Activated CD4-positive, alpha-beta T cell treated with anti-CD3 and anti-CD28 coated beads for 36 hours (primary cell): ENCODE data around the gene HTR1E. TPM values are rescaled to one million over a fixed set of nuclear protein-coding genes. Genes with fewer than 3 reads are reported as not detected.
"Not testable (repeated sequence)": the region's sequence is repeated elsewhere in the genome, so short reads cannot be mapped to it uniquely, and the experiment has no call there.

Experiments used
- ATAC-seq: fragments of 200-7000 bp; cut with Tn5 transposase; one replicate; pipeline ENCODE4 v1.10.0; 2021; ENCODE audit warnings: mild to moderate bottlenecking, moderate library complexity
- CTCF ChIA-PET: fragments of 350-600 bp; sonication (Branson Sonifier 250); formaldehyde crosslinking; loops from one replicate; lab custom pipeline; 2021; ENCODE audit warnings: antibody characterized with exemption; lab: Charles Lee
- POLR2A ChIA-PET: fragments of 350-600 bp; sonication (Branson Sonifier 250); formaldehyde crosslinking; loops from one replicate; lab custom pipeline; 2021; ENCODE audit warnings: antibody characterized with exemption, inconsistent platforms; lab: Charles Lee
- DNase-seq: peaks from one replicate; pipeline ENCODE4 v3.0.0-alpha.2; 2020
- H3K27ac Mint-ChIP-seq: one replicate; pipeline ENCODE4 v1.8.0; 2021; ENCODE audit warnings: mixed read lengths
- H3K27me3 Mint-ChIP-seq: one replicate; pipeline ENCODE4 v1.8.0; 2021; ENCODE audit warnings: mixed read lengths
- H3K36me3 Mint-ChIP-seq: one replicate; pipeline ENCODE4 v1.8.0; 2021; ENCODE audit warnings: low read depth, mixed read lengths
- H3K4me1 Mint-ChIP-seq: one replicate; pipeline ENCODE4 v1.8.0; 2021; ENCODE audit warnings: mixed read lengths
- H3K4me3 Mint-ChIP-seq: one replicate; pipeline ENCODE4 v1.8.0; 2021; ENCODE audit warnings: mild to moderate bottlenecking, moderate library complexity, mixed read lengths
- H3K9me3 Mint-ChIP-seq: one replicate; pipeline ENCODE4 v1.8.0; 2021; ENCODE audit warnings: low read depth, mixed read lengths
- intact Hi-C, 2 experiments: fragments of 100-400 bp; cut with DNase I in 1 of 2; cut with micrococcal nuclease in 1 of 2; formaldehyde crosslinking; loops; one replicate each; pipeline versions ENCODE4 v1.14.2 to v1.15.1; 2022 to 2024; cut with DNase I, micrococcal nuclease
- total RNA-seq, 2 experiments: library from RNA; stranded (reverse); gene quantifications; one replicate each; pipeline ENCODE4 v1.2.3, GENCODE V29; 2021

The HTR1E gene
- total RNA-seq, 2 experiments from 2014 or later = not detected

DNA sequence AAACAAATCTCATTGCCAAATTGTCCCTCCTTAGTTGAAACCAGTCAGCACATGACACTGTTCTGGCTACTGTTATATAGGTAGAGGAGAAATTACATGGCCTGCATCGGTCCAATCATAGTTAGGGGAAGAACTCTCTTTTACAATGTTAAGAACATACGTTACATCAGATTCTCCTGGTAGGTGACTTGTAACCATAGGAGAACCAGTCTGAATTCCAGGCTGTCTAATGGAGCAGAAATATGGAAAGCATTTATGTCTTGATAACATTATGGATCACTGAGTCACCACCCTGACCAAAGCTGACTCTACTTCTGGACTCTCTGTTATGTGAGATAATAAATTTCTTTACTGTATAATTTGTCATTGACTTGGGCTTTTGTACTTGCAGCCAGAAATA lies 40.9 kb downstream of the HTR1E start:
- peaks cover 15% of the 10 kb centered on the region for H3K27me3 Mint-ChIP-seq
- intact Hi-C loops = no loop called here
- ChIA-PET POLR2A (no interaction called here), CTCF (no interaction called here)
- ATAC-seq (no peak), DNase-seq (no peak)
- H3K4me3 Mint-ChIP-seq = no peak overlapping the region
- no peaks in the 10 kb centered on the region for H3K36me3 Mint-ChIP-seq
- no peaks in the 10 kb centered on the region for H3K4me1 Mint-ChIP-seq
- no peak overlapping the region for H3K27ac Mint-ChIP-seq
- H3K9me3 Mint-ChIP-seq = no peaks in the 10 kb centered on the region

DNA sequence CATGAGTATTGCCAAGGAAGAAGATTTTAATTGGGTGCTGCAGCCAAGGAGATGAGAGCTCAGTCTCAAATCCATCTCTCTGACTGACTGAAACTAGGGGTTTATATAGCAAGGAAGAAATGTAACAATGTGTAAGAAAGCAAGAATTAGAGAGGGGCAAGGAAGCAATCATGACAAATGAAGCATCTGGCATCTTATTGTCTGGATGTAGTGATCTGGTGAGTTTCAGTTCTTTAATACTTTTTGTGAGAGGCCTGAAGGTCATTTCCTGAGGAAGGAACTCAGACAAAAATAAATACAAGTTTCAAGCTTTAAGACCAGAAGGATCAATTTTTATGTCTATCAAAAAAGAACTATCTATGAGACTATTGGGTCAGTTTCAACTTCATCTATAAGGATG lies 64.2 kb downstream of the HTR1E start:
- no peak overlapping the region for H3K27ac Mint-ChIP-seq
- ChIA-PET CTCF (interaction anchor here (0.8 kb wide), 1 partner anchor 114 kb away, joined by 5 read pairs; no protein-coding TSS in a partner anchor), POLR2A (no interaction called here)
- H3K9me3 Mint-ChIP-seq = peaks cover 12% of the 10 kb centered on the region
- no peak overlapping the region for H3K4me3 Mint-ChIP-seq
- DNase-seq (no peak), ATAC-seq (no peak)
- no peaks in the 10 kb centered on the region for H3K27me3 Mint-ChIP-seq
- H3K36me3 Mint-ChIP-seq = no peaks in the 10 kb centered on the region
- no peaks in the 10 kb centered on the region for H3K4me1 Mint-ChIP-seq
- intact Hi-C loops = no loop called here

DNA sequence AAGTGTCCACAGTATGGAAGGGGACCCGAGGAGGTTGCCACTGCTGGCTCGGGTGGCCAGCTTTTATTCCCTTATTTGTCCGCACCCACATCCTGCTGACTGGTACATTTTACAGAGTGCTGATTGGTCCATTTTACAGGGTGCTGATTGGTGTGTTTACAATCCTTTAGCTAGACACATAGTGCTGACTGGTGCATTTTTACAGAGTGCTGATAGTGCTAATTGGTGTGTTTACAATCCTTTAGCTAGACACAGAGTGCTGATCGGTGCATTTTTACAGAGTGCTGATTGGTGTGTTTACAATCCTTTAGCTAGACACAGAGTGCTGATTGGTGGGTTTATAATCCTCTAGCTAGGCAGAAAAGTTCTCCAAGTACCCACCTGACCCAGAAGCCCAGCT lies 65.1 kb downstream of the HTR1E start:
- POLR2A ChIA-PET, ATAC-seq, H3K27me3 Mint-ChIP-seq, intact Hi-C loops, H3K4me1 Mint-ChIP-seq, DNase-seq, CTCF ChIA-PET, H3K27ac Mint-ChIP-seq, H3K36me3 Mint-ChIP-seq, H3K4me3 Mint-ChIP-seq: not testable (repeated sequence)
- peaks cover 12% of the 10 kb centered on the region for H3K9me3 Mint-ChIP-seq

DNA sequence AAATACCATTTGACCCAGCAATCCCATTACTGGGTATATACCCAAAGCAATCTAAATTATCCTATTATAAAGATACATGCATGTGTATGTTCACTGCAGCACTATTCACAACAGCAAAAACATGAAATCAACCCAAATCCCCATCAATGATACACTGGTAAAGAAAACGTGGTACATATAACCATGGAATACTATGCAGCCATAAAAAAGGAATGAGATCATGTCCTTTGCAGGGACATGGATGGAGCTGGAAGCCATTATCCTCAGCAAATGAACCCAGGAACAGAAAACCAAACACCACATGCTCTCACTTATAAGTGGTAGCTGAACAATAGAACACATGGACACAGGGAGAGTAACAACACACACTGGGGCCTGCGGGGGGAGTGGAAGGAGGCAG lies 69.2 kb downstream of the HTR1E start:
- ATAC-seq, H3K4me3 Mint-ChIP-seq, H3K36me3 Mint-ChIP-seq, intact Hi-C loops, H3K4me1 Mint-ChIP-seq, H3K27ac Mint-ChIP-seq, POLR2A ChIA-PET, DNase-seq, H3K27me3 Mint-ChIP-seq: not testable (repeated sequence)
- CTCF ChIA-PET = interaction anchor here (0.6 kb wide), 1 partner anchor 39 kb away, joined by 3 read pairs; no protein-coding TSS in a partner anchor
- H3K9me3 Mint-ChIP-seq = peaks cover 11% of the 10 kb centered on the region

DNA sequence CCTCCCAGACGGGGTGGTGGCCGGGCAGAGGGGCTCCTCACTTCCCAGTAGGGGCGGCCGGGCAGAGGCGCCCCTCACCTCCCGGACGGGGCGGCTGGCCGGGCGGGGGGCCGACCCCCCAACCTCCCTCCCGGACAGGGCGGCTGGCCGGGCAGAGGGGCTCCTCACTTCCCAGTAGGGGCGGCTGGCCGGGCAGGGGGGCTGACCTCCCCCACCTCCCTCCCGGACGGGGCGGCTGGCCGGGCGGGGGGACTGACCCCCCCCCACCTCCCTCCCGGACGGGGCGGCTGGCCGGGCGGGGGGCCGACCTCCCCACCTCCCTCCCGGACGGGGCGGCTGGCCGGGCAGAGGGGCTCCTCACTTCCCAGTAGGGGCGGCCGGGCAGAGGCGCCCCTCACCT lies 72.3 kb downstream of the HTR1E start:
- ATAC-seq, CTCF ChIA-PET, DNase-seq, POLR2A ChIA-PET, H3K4me3 Mint-ChIP-seq, H3K4me1 Mint-ChIP-seq, intact Hi-C loops, H3K27me3 Mint-ChIP-seq, H3K36me3 Mint-ChIP-seq, H3K27ac Mint-ChIP-seq, H3K9me3 Mint-ChIP-seq: not testable (repeated sequence)

DNA sequence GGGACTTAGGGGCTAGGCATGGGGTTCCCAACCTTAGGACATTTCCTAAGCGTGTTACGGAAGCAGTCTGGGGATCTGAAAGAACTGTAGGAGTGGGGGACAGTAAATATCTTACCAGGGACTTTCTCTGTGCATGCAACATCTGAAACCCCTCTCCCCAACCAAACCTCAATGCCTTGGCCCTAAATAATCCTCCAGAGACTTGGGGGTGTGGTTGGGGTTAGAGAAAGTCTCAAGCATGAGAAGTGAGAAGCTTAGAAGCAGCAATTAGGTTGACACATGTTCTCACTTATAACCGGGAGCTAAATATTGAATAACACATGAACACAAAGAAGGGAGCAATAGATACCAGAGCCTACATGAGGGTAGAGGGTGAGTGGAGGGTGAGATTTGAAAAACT lies 74.7 kb downstream of the HTR1E start:
- intact Hi-C loops = no loop called here

DNA sequence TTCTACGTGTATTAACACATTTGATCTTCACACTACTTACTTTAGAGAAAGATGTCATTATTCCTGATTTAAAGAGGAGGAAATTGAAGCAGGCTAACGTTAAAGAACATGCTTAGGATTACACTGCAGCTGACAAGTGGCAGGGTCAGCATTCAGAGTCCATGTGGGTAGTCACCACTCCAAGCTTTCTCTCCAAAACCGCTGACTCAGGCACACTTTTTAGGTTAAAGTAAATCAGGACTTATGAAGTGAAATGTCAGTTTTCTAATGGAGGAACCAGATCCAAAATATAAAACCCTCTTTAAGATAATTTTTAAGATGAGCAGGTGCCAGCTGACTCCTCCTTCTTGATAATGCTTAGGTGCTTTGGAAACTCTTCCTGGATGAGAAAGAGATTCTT lies 75.4 kb downstream of the HTR1E start:
- H3K27me3 Mint-ChIP-seq = no peaks in the 10 kb centered on the region
- no peaks in the 10 kb centered on the region for H3K36me3 Mint-ChIP-seq
- H3K4me1 Mint-ChIP-seq = no peaks in the 10 kb centered on the region
- no peak overlapping the region for H3K4me3 Mint-ChIP-seq
- no peak for ATAC-seq
- ChIA-PET CTCF (no interaction called here), POLR2A (interaction anchor here (0.6 kb wide), 1 partner anchor 996 kb away, joined by 6 read pairs; no protein-coding TSS in a partner anchor)
- H3K27ac Mint-ChIP-seq = no peak overlapping the region
- peaks cover 3% of the 10 kb centered on the region for H3K9me3 Mint-ChIP-seq
- intact Hi-C loops = no loop called here
- no peak for DNase-seq

More for the DNA sequence above, 74.7 kb downstream of the HTR1E start:
- DNase-seq (no peak), ATAC-seq (no peak)
- Mint-ChIP-seq H3K36me3 (no peaks in the 10 kb centered on the region), H3K4me1 (no peaks in the 10 kb centered on the region), H3K27ac (no peak overlapping the region), H3K4me3 (no peak overlapping the region), H3K9me3 (peaks cover 3% of the 10 kb centered on the region), H3K27me3 (no peaks in the 10 kb centered on the region)
- POLR2A ChIA-PET = interaction anchor here (0.6 kb wide), 1 partner anchor 995 kb away, joined by 6 read pairs; no protein-coding TSS in a partner anchor
- CTCF ChIA-PET = no interaction called here

DNA sequence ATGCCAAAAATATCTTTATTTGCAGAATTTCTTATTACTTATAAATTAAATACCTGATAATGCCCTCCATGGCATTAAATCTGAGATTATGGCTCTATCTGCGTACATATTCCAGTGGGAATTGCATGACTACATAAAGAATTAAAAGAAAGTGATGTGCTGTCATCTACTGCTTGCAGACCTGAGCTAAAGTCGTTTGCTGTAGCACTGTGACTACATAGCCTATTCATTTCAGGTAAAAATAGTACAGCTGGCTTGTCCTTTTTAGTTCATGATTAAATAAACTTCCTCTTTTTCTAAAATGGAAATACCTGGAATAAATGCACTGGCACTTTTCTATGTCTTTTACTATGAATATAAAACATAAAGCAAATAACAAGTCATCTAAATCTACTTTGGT lies 79.4 kb downstream of the HTR1E start:
- H3K36me3 Mint-ChIP-seq = no peaks in the 10 kb centered on the region
- H3K27ac Mint-ChIP-seq = no peak overlapping the region
- peaks cover 12% of the 10 kb centered on the region for H3K27me3 Mint-ChIP-seq
- no peaks in the 10 kb centered on the region for H3K9me3 Mint-ChIP-seq
- no peak for DNase-seq
- intact Hi-C loops = no loop called here
- POLR2A ChIA-PET = no interaction called here
- no peaks in the 10 kb centered on the region for H3K4me1 Mint-ChIP-seq
- CTCF ChIA-PET = no interaction called here
- ATAC-seq = no peak
- no peak overlapping the region for H3K4me3 Mint-ChIP-seq

DNA sequence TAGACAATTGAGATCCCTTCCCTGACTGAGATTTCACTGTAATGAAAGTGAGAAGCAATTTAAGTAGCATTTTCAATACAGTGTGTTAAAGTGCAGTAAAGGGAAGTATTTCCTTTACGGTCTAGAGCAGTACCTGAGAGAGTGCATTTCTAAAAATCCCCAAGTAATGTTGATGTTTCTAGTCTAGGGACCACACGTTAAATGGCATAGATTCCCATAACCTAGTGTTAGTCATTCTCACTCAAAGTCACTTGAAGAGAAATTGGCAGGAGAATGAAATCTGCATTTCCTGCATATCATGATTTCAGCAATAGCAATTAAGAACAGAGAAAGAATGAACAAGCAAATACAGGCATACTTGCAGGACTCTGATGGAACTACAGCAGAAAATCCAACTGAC lies 89.7 kb downstream of the HTR1E start:
- intact Hi-C loops = no loop called here
- peaks cover 4% of the 10 kb centered on the region for H3K27me3 Mint-ChIP-seq
- H3K9me3 Mint-ChIP-seq = no peaks in the 10 kb centered on the region
- no peaks in the 10 kb centered on the region for H3K36me3 Mint-ChIP-seq
- ChIA-PET CTCF (no interaction called here), POLR2A (no interaction called here)
- H3K4me1 Mint-ChIP-seq = no peaks in the 10 kb centered on the region
- ATAC-seq = no peak
- H3K27ac Mint-ChIP-seq = no peak overlapping the region
- H3K4me3 Mint-ChIP-seq = no peak overlapping the region
- DNase-seq = no peak

DNA sequence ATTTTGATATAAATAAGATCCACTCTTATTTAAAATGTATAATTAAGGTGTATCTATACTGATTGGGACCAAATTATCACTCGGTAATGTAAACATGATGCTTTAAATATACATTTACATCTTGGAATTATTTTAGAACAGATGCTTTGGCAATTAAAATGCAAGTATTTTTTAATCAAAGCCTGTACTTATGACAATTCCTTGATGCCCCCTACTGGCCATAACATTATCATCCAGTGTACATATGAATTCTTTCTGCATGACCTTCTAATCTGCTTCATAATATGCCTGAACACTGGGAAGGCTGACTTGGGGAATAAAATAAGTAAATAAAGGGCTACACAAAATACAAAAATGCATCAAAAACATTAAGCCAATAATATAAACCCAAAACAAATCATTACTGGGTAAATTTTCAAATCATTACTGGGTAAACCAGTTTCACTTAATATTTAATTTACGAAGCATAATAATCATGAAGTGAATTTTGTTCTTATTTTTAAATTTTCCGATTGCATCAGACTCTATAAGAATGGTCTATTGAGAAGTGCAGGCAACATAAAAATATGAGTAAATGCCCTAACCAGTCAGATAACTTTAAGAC lies 92.5 kb downstream of the HTR1E start:
- H3K4me3 Mint-ChIP-seq = no peak overlapping the region
- no peaks in the 10 kb centered on the region for H3K4me1 Mint-ChIP-seq
- intact Hi-C loops = loop anchor here in 1 of 2 experiments (2.0 kb wide), 1 partner anchor 1107 kb away; no protein-coding TSS in a partner anchor
- H3K27me3 Mint-ChIP-seq = peaks cover 2% of the 10 kb centered on the region
- H3K9me3 Mint-ChIP-seq = no peaks in the 10 kb centered on the region
- ChIA-PET POLR2A (no interaction called here), CTCF (no interaction called here)
- H3K36me3 Mint-ChIP-seq = no peaks in the 10 kb centered on the region
- H3K27ac Mint-ChIP-seq = no peak overlapping the region
- ATAC-seq = no peak
- DNase-seq = no peak

DNA sequence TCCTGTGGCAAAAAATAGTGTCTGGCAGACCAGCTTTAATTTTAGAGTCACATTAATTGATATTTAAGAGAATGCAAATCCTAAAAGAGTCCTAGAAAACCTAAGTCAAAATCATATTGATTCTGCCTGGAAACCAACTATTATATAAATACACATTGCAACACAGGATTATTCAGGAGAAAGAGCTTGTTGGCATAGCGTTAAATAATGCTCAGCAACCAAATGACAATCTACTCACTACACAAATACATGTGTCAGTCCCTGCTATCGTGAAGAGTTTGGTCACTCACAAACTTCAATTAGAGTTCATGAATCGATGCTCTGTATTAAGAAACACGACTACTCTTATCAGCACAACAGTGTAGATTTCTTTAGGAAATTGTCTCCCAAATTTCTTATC lies 103.4 kb downstream of the HTR1E start:
- Mint-ChIP-seq H3K27me3 (peaks cover 18% of the 10 kb centered on the region), H3K27ac (no peak overlapping the region), H3K36me3 (no peaks in the 10 kb centered on the region), H3K9me3 (no peaks in the 10 kb centered on the region), H3K4me3 (no peak overlapping the region), H3K4me1 (no peaks in the 10 kb centered on the region)
- POLR2A ChIA-PET = no interaction called here
- intact Hi-C loops = no loop called here
- DNase-seq = no peak
- ATAC-seq = no peak
- CTCF ChIA-PET = interaction anchor here (0.5 to 0.7 kb wide), 2 partner anchors 51 to 1599 kb away, joined by 3 read pairs; no protein-coding TSS in a partner anchor

DNA sequence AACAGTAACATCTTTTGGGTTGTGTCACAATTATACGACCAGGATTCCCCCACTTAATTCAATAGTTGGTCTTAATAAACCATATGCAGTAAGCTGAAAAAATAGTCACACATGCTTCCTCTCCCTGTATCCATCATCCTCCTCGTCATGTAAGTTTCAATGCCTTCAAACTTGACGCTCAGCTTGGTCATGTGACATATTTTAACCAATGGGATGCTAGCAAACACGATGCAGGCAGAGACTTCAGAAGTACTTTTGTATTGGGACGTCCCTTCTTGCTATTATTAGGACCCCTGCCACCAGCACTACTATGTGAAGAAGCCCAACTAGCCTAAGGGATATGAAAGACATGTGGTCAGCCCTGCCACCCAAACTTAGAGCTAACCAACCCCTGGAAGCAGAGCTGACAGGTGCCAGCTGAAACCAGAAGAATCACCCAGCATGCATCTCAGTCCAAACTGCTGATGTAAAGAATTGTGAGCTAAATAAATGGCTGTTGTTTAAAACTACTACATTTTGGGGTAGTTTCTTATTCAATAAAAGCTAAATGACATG lies 108.3 kb downstream of the HTR1E start:
- Mint-ChIP-seq H3K9me3 (no peaks in the 10 kb centered on the region), H3K4me3 (no peak overlapping the region), H3K4me1 (no peaks in the 10 kb centered on the region), H3K27me3 (peaks cover 23% of the 10 kb centered on the region), H3K27ac (no peak overlapping the region), H3K36me3 (no peaks in the 10 kb centered on the region)
- no peak for DNase-seq
- ATAC-seq = no peak
- ChIA-PET CTCF (interaction anchor here (0.7 to 3.3 kb wide), 2 partner anchors 34 to 39 kb away, joined by 3 to 17 read pairs; no protein-coding TSS in a partner anchor), POLR2A (no interaction called here)
- intact Hi-C loops = no loop called here
